ENCODE results near the gene HNRNPA3. TPM values are rescaled to one million over a fixed set of nuclear protein-coding genes. Genes with fewer than 3 reads are reported as not detected.

HNRNPA3 gene
- polyA plus RNA-seq, 1 donor from 2014 or later, result 134 TPM

- no peak overlapping the region for H3K27ac ChIP-seq (ENCODE audit: low read length)
- H3K9me2 ChIP-seq (ENCODE audit: insufficient read depth, low read length), result no peaks in the 10 kb centered on the region
- no peaks in the 10 kb centered on the region for H3K9me3 ChIP-seq (ENCODE audit: low read length)
- no peaks in the 10 kb centered on the region for H4K20me1 ChIP-seq (ENCODE audit: insufficient read depth)
- H3K4me3 ChIP-seq (ENCODE audit: low read length), result no peak overlapping the region
- H3K27me3 ChIP-seq (ENCODE audit: insufficient read depth, low read depth, low read length), result no peaks in the 10 kb centered on the region
- H3K36me3 ChIP-seq (ENCODE audit: insufficient read depth, low read length), result no peaks in the 10 kb centered on the region
- TF ChIP-seq REST (IDR thresholded peaks at IDR 0.05; ENCODE audit: borderline replicate concordance) (no peak), POLR2AphosphoS5 (IDR thresholded peaks at IDR 0.05) (no peak), EP300 (conservative IDR thresholded peaks at IDR 0.05; ENCODE audit: poor library complexity, severe bottlenecking) (no peak), CTCF (IDR thresholded peaks at IDR 0.05; ENCODE audit: poor library complexity, severe bottlenecking) (no peak), EZH2 (IDR thresholded peaks at IDR 0.05; ENCODE audit: borderline replicate concordance, insufficient read depth, low read length, poor library complexity, severe bottlenecking) (no peak)
- no peak overlapping the region for H3K4me2 ChIP-seq (ENCODE audit: low read length)
- peaks cover 3% of the 10 kb centered on the region for H3F3A ChIP-seq (ENCODE audit: insufficient read depth, low read length, poor library complexity, severe bottlenecking)
- H3K79me2 ChIP-seq (replicated peaks; ENCODE audit: insufficient read depth, low read length), result no peaks in the 10 kb centered on the region
- H3K9ac ChIP-seq (ENCODE audit: low read length), result no peak overlapping the region
- H2AFZ ChIP-seq (ENCODE audit: low read depth, low read length), result no peak overlapping the region
These were observed 60.8 kb downstream of the HNRNPA3 start for GRCh38 chr2:177273408-177273807.

Small RNA genes lying within 50 kb of the gene (small RNA-seq; reads per million reads assigned to genes)
- gene MIR3128, result 0 reads per million in 3 experiments
- 0 to 1.2 (median 0) reads per million in 3 experiments for gene RF00019

Other genes starting within 250 kb of the HNRNPA3 start
- 1.4 and 2.2 TPM in 2 replicates for gene NFE2L2, start 51.9 kb downstream of the HNRNPA3 start, polyA plus RNA-seq
- gene AGPS, start 180.0 kb downstream of the HNRNPA3 start, polyA plus RNA-seq, result 29.9 and 31.0 TPM in 2 replicates